Hematopoietic multipotent progenitor cell treated with erythropoietin and hydrocortisone succinate and interleukin-3 and kit ligand, for 4 days (in vitro differentiated cells): ENCODE data around the gene MAP1LC3C.
"Not testable (repeated sequence)": the region's sequence is repeated elsewhere in the genome, so short reads cannot be mapped to it uniquely, and the experiment has no call there.

Source experiments
- DNase-seq: peaks from one replicate; pipeline ENCODE4 v3.0.0-alpha.2; 2015

The MAP1LC3C gene

DNA sequence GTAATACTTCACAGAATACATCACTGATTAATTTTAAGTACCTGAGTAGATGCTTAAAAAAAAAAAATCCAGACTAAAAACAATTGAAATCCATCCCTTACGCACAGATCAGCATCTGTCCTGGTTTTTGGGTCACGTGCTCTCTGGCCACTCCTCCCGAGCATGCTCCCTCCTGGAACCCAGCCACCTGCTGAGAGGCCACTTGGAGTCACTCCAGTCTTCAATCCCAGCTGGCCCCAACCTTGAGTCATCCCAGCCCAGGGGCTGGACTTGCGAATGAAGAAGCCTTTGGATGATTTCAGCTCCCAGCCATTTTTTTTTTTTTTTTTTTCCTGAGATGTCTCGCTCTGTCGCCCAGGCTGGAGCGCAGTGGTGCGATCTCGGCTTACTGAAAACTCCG lies 8.9 kb downstream of the MAP1LC3C start:
- DNase-seq: no peak

DNA sequence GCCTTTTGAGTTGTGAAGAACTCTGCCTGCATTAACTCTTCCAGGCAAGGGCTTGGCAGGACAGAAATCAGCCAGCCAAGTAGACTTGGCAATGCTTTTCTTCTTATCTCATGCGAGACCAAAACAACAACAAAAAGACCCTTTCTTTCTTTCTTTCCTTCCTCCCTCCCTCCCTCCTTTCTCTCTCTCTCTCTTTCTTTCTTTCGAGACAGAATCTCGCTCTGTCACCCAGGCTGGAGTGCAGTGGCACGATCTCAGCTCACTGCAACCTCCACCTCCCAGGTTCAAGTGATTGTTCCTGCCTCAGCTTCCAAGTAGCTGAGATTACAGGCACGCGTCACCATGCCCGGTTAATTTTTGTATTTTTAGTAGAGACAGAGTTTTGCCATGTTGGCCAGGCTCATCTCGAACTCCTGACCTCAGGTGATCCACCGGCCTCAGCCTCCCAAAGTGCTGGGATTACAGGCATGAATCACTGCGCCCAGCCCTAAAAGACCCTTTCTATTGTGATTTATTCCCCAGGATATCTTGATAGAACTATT lies 10.4 kb downstream of the MAP1LC3C start:
- DNase-seq: not testable (repeated sequence)

- DNase-seq: peak; percentile 59
Measured at GRCh38 chr1:241985787-241986186, 13.1 kb downstream of the MAP1LC3C start.

DNA sequence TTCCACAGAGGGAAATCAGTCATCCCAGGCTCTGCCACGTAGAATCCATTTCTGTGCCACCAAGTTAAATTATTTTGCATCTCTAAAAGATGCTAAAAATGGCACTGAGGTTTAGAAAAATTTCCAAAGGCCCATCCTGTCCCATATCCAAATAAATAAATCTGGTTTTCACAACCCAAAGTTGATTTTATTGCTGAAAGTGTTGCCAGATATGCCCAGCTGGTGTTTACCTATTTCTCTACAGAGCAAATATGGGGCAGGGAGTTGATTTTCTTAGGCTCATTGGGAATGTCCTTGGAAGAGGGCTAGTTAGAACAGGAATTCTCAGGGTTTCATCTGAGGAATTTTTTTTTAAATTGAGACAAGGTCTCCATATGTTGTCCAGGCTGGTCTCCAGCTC lies 19.0 kb downstream of the MAP1LC3C start:
- no peak for DNase-seq

DNA sequence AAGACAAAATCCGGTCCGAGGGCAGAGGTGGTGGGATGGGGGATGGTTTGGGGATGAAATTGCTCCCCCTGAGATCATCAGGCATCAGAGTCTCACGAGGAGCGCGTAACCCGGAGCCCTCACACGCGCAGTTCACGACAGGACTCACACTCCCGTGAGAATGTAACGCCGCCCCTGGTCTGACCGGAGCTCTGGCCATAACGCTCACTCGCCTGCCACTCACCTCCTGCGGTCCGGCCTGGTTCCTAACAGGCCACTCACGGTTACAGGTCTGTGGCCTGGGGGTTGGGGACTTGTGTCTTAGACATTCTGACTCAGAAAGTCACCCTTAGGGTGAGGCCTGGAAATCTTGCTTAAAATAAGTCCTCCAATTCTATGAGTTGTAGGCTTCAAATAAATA lies 19.8 kb downstream of the MAP1LC3C start:
- DNase-seq: no peak

- DNase-seq: peak; percentile 12
Measured at GRCh38 chr1:241976229-241976628, 22.7 kb downstream of the MAP1LC3C start.

DNA sequence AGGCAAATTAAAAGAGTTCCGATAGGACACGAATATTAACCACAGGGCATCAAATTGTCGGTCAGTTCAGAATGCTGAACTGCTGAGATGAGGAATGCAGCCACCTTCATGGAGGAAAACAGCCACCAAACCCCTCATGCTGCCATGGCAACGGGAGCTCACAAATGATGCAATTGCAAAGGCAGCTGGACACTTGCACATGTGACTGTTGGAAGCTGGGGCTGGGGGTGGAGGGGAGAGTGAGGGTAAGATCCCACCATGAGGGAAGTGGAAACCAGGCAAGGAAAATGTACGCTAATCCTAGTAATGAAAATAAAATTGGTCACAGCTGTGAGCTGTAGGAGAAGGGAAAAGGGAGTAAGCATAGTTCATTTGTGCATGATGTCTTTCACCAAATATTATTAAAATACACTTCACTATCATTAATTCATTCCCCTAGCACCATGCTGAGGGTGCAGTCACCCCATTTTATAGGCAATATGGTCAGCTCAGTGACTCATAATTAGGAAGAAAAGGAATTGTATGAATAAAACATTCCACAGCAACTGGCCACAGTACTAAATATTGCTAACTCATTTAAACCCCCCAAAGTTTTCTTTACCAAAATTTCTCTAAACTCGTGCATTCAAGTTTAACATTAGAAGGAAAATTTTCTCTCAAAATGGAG lies 26.1 kb downstream of the MAP1LC3C start:
- DNase-seq: no peak

GRCh38 chr1:241968611-241969010 lies 30.3 kb downstream of the MAP1LC3C start:
- no peak for DNase-seq

GRCh38 chr1:241964550-241965282 lies 34.2 kb downstream of the MAP1LC3C start:
- no peak for DNase-seq

DNA sequence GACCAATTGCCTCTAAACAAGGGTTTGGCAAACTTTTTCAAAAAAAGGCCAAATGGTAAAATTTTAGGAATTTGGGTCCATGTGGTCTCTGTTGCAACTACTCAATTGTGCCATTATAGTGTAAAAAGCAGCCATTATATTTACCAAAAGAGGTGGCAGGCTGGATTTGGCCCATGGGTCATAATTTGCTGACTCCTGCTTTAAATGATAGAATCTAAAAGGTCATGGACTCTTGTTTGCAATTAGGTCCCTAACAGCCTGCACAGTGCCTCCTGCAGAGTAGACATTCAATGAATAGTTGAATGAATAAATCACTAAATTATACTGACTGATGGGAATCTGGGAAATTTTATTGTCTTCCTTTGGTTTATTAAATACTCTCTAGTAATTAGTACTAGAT lies 35.2 kb downstream of the MAP1LC3C start:
- no peak for DNase-seq

- no peak for DNase-seq
Measured at GRCh38 chr1:241962153-241962552, 36.7 kb downstream of the MAP1LC3C start.

GRCh38 chr1:241957692-241958494 lies 41.0 kb downstream of the MAP1LC3C start, which contains the start of gene BECN2:
Gene BECN2, plus strand, starts transcription at chr1:241957767. Its CDS starts 0 bp downstream, at chr1:241957767.
- no peak for DNase-seq

DNA sequence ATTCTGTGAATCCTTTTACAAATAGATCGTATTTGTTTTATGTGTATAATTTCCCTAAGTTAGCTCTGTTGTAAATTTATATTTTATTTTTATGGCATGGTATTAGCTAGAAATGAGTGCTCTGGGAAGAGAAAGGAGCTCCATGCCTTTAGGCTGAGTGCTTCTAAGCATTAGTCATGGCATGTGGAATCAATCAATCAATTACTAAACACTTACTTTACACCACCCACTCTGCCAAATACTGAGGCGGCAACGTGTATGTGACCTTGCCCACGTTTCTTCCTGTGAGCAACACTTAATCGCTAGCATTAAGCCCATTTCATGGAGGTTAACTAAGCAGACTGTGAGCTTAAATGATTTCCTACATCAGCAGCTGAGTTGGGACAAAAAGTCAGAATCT lies 48.5 kb downstream of the MAP1LC3C start:
- DNase-seq: no peak

GRCh38 chr1:241947354-241947753 lies 51.5 kb downstream of the MAP1LC3C start:
- no peak for DNase-seq
